Skin epidermis (tissue), 12 donors: ENCODE results near the gene TMEM247.
"Not testable (repeated sequence)": the region's sequence is repeated elsewhere in the genome, so short reads cannot be mapped to it uniquely, and the experiment has no call there.

Experiments
- H3K27ac ChIP-seq, 21 experiments: fragments of 200-600 bp; sonication (generic) in 11 of 21; one replicate each; pipeline ENCODE4 v1.5.0; 2020; ENCODE audit warnings: mild to moderate bottlenecking in 3 of 21, inconsistent platforms in 2 of 21, moderate library complexity in 2 of 21
- H3K4me3 ChIP-seq, 7 experiments: fragments of 200-600 bp; sonication (generic) in 2 of 7; one replicate each; pipeline ENCODE4 v1.5.0; 2020; ENCODE audit warnings: inconsistent platforms in 2 of 7, mild to moderate bottlenecking in 2 of 7, moderate library complexity in 1 of 7

TMEM247 gene

GRCh38 chr2:46506131-46506706, 26.9 kb downstream of the TMEM247 start:
- Histone ChIP-seq H3K27ac (no peak overlapping the region), H3K4me3 (no peak overlapping the region)

- Histone ChIP-seq H3K4me3 (no peak overlapping the region), H3K27ac (no peak overlapping the region)
Measured at GRCh38 chr2:46508312-46508711, 28.9 kb downstream of the TMEM247 start.

- Histone ChIP-seq H3K4me3 (no peak overlapping the region), H3K27ac (no peak overlapping the region)
Measured at GRCh38 chr2:46508759-46509158, 29.4 kb downstream of the TMEM247 start.

- Histone ChIP-seq H3K4me3 (no peak overlapping the region), H3K27ac (no peak overlapping the region)
Measured at GRCh38 chr2:46509804-46510203, 30.4 kb downstream of the TMEM247 start.

- H3K27ac ChIP-seq = no peak overlapping the region
Measured at GRCh38 chr2:46510598-46511177, 31.3 kb downstream of the TMEM247 start.

GRCh38 chr2:46512185-46512584, 32.8 kb downstream of the TMEM247 start:
- H3K27ac ChIP-seq = no peak overlapping the region

More at GRCh38 chr2:46510598-46511177, 31.3 kb downstream of the TMEM247 start:
- no peak overlapping the region for H3K4me3 ChIP-seq

GRCh38 chr2:46514738-46515137, 35.4 kb downstream of the TMEM247 start:
- no peak overlapping the region for H3K4me3 ChIP-seq
- H3K27ac ChIP-seq = no peak overlapping the region

More at GRCh38 chr2:46512185-46512584, 32.8 kb downstream of the TMEM247 start:
- no peak overlapping the region for H3K4me3 ChIP-seq

- Histone ChIP-seq H3K4me3 (no peak overlapping the region), H3K27ac (no peak overlapping the region)
Measured at GRCh38 chr2:46517485-46517884, 38.1 kb downstream of the TMEM247 start.

- Histone ChIP-seq H3K27ac (peak overlapping the region in 2 of 21 experiments; percentile 7 to 31), H3K4me3 (no peak overlapping the region)
Measured at GRCh38 chr2:46518861-46519260, 39.5 kb downstream of the TMEM247 start.

- peak overlapping the region in 2 of 21 experiments; percentile 7 to 31 for H3K27ac ChIP-seq
Measured at GRCh38 chr2:46519265-46519664, 39.9 kb downstream of the TMEM247 start.

GRCh38 chr2:46520130-46520711, 40.9 kb downstream of the TMEM247 start:
- H3K4me3 ChIP-seq = no peak overlapping the region
- H3K27ac ChIP-seq = peak overlapping the region in 8 of 21 experiments; percentile 3 to 74 (median 60)

More at GRCh38 chr2:46519265-46519664, 39.9 kb downstream of the TMEM247 start:
- no peak overlapping the region for H3K4me3 ChIP-seq

GRCh38 chr2:46521215-46521683, 41.9 kb downstream of the TMEM247 start:
- H3K27ac ChIP-seq = peak overlapping the region in 9 of 21 experiments; percentile 3 to 74 (median 64)
- no peak overlapping the region for H3K4me3 ChIP-seq

- not testable (repeated sequence) for H3K27ac ChIP-seq, H3K4me3 ChIP-seq
Measured at GRCh38 chr2:46522385-46522784, 43.0 kb downstream of the TMEM247 start.

- Histone ChIP-seq H3K4me3 (no peak overlapping the region), H3K27ac (no peak overlapping the region)
Measured at GRCh38 chr2:46525522-46526155, 46.3 kb downstream of the TMEM247 start.

GRCh38 chr2:46528880-46529279, 49.5 kb downstream of the TMEM247 start:
- Histone ChIP-seq H3K4me3 (no peak overlapping the region), H3K27ac (no peak overlapping the region)

GRCh38 chr2:46530639-46531038, 51.3 kb downstream of the TMEM247 start:
- no peak overlapping the region for H3K27ac ChIP-seq
- no peak overlapping the region for H3K4me3 ChIP-seq

GRCh38 chr2:46531863-46532262, 52.5 kb downstream of the TMEM247 start:
- H3K27ac ChIP-seq = no peak overlapping the region
- H3K4me3 ChIP-seq = no peak overlapping the region
